ENCODE data around the gene HIBCH. TPM values are rescaled to one million over a fixed set of nuclear protein-coding genes. Genes with fewer than 3 reads are reported as not detected.

Gene HIBCH, protein sequence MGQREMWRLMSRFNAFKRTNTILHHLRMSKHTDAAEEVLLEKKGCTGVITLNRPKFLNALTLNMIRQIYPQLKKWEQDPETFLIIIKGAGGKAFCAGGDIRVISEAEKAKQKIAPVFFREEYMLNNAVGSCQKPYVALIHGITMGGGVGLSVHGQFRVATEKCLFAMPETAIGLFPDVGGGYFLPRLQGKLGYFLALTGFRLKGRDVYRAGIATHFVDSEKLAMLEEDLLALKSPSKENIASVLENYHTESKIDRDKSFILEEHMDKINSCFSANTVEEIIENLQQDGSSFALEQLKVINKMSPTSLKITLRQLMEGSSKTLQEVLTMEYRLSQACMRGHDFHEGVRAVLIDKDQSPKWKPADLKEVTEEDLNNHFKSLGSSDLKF
- total RNA-seq (ENCODE audit: unreplicated experiment) = 22.0 TPM
- long read RNA-seq, transcript HIBCH-201 (14 exons, 1,939 nt) = major isoform, 18 of 28 reads
- long read RNA-seq, partial matches to known transcripts = 2 of 28 reads
- long read RNA-seq, other reads (novel, unspliced or antisense) = 6 of 28 reads

- peak; percentile 99 for DNase-seq
- Mint-ChIP-seq H3K36me3 (ENCODE audit: unreplicated experiment) (no peaks in the 10 kb centered on the region), H3K27me3 (ENCODE audit: unreplicated experiment) (no peaks in the 10 kb centered on the region), H3K27ac (ENCODE audit: unreplicated experiment) (peak within 1 kb of the TSS; percentile 82), H3K4me1 (ENCODE audit: low read depth, unreplicated experiment) (peaks cover 8% of the 10 kb centered on the region), H3K9me3 (ENCODE audit: unreplicated experiment) (peaks cover 2% of the 10 kb centered on the region), H3K4me3 (ENCODE audit: unreplicated experiment) (peak within 1 kb of the TSS; percentile 96)
- peak; percentile 60 for TF ChIP-seq CTCF (IDR thresholded peaks at IDR 0.05; ENCODE audit: partially characterized antibody, unreplicated experiment)
These were observed at the start of gene HIBCH for GRCh38 chr2:190319555-190320498. TSS of gene HIBCH (minus strand) at chr2:190319826. CDS start at chr2:190319750, 76 bp downstream.

- Mint-ChIP-seq H3K36me3 (ENCODE audit: unreplicated experiment) (no peaks in the 10 kb centered on the region), H3K9me3 (ENCODE audit: unreplicated experiment) (peaks cover 2% of the 10 kb centered on the region), H3K27ac (ENCODE audit: unreplicated experiment) (peak overlapping the region; percentile 24), H3K4me3 (ENCODE audit: unreplicated experiment) (no peak overlapping the region), H3K4me1 (ENCODE audit: low read depth, unreplicated experiment) (peaks cover 9% of the 10 kb centered on the region), H3K27me3 (ENCODE audit: unreplicated experiment) (no peaks in the 10 kb centered on the region)
- no peak for TF ChIP-seq CTCF (IDR thresholded peaks at IDR 0.05; ENCODE audit: partially characterized antibody, unreplicated experiment)
- no peak for DNase-seq
These were observed 47.5 kb upstream of the HIBCH start for GRCh38 chr2:190367091-190367490.

DNA sequence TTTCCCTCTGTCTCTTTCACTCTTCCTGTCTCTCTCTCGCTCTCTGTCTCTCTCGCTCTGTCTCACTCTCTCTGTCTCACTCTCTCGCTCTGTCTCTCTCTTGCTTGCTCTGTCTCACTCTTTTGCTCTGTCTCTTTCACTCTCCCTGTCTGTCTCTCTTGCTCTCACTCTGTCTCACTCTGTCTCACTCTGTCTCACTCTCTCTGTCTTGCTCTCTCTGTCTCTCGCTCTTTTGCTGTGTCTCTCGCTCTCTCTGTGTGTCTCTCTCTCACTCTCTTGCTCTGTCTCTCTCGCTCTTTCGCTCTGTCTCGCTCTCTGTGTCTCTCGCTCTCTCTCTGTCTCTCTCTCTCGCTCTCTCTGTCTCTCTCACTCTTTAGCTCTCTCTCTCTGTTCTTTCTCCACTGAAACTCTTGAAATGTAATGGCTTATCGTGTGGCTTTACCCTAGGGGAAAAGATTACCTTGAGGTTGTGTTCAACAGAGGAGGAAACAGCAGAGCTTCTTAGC, 46.7 kb upstream of the HIBCH start:
- H3K9me3 Mint-ChIP-seq (ENCODE audit: unreplicated experiment) = peaks cover 2% of the 10 kb centered on the region
- H3K36me3 Mint-ChIP-seq (ENCODE audit: unreplicated experiment) = no peaks in the 10 kb centered on the region
- H3K27ac Mint-ChIP-seq (ENCODE audit: unreplicated experiment) = no peak overlapping the region
- H3K27me3 Mint-ChIP-seq (ENCODE audit: unreplicated experiment) = no peaks in the 10 kb centered on the region
- peaks cover 9% of the 10 kb centered on the region for H3K4me1 Mint-ChIP-seq (ENCODE audit: low read depth, unreplicated experiment)
- no peak overlapping the region for H3K4me3 Mint-ChIP-seq (ENCODE audit: unreplicated experiment)
- no peak for TF ChIP-seq CTCF (IDR thresholded peaks at IDR 0.05; ENCODE audit: partially characterized antibody, unreplicated experiment)
- DNase-seq = no peak

GRCh38 chr2:190365499-190366204, 46.0 kb upstream of the HIBCH start:
- H3K4me3 Mint-ChIP-seq (ENCODE audit: unreplicated experiment) = no peak overlapping the region
- no peak for TF ChIP-seq CTCF (IDR thresholded peaks at IDR 0.05; ENCODE audit: partially characterized antibody, unreplicated experiment)
- no peaks in the 10 kb centered on the region for H3K27me3 Mint-ChIP-seq (ENCODE audit: unreplicated experiment)
- no peak for DNase-seq
- peaks cover 2% of the 10 kb centered on the region for H3K9me3 Mint-ChIP-seq (ENCODE audit: unreplicated experiment)
- no peak overlapping the region for H3K27ac Mint-ChIP-seq (ENCODE audit: unreplicated experiment)
- H3K36me3 Mint-ChIP-seq (ENCODE audit: unreplicated experiment) = no peaks in the 10 kb centered on the region
- peaks cover 9% of the 10 kb centered on the region for H3K4me1 Mint-ChIP-seq (ENCODE audit: low read depth, unreplicated experiment)

All from glutamatergic neuron (in vitro differentiated cells).